Immature natural killer cell (primary cell): ENCODE results near the gene NFATC3. TPM values are rescaled to one million over a fixed set of nuclear protein-coding genes. Genes with fewer than 3 reads are reported as not detected.

ENCODE experiments used
- polyA plus RNA-seq, 3 donors: library from polyadenylated mRNA; unstranded; fragments of 300-500 nt; fragmentation: Illumina TruSeq; gene quantifications; one replicate each; pipeline ENCODE4 v1.2.3, GENCODE V29; 2021

Gene NFATC3
- polyA plus RNA-seq, 3 donors from 2014 or later = 66.5 to 160 (median 119) TPM

Other genes with a start within 250 kb of the NFATC3 start
- 100 to 1,000 TPM; 102 to 129 (median 117) TPM for gene THAP11, start 243.1 kb upstream of the NFATC3 start, polyA plus RNA-seq
- 100 to 1,000 TPM; 115 to 157 (median 130) TPM for gene NUTF2, start 238.4 kb upstream of the NFATC3 start, polyA plus RNA-seq
- gene CENPT, start 237.7 kb upstream of the NFATC3 start, polyA plus RNA-seq = 10 to 100 TPM in 2 of 3 donors, 1 to 10 TPM in 1; 9.3 to 15.0 (median 12.4) TPM
- 10 to 100 TPM; 14.2 to 26.0 (median 23.8) TPM for gene EDC4, start 212.3 kb upstream of the NFATC3 start, polyA plus RNA-seq
- gene NRN1L, start 200.5 kb upstream of the NFATC3 start, polyA plus RNA-seq = under 1 TPM in 1 of 3 donors, not detected in 2; 0.91 TPM
- gene PSKH1, start 192.1 kb upstream of the NFATC3 start, polyA plus RNA-seq = 10 to 100 TPM; 16.4 to 40.6 (median 21.7) TPM
- 1 to 10 TPM in 2 of 3 donors, under 1 TPM in 1; 0.59 to 2.9 (median 2.0) TPM for gene CTRL, start 153.5 kb upstream of the NFATC3 start, polyA plus RNA-seq
- 1,000 to 10,000 TPM in 2 of 3 donors, 100 to 1,000 TPM in 1; 893 to 1,468 (median 1,114) TPM for gene PSMB10, start 148.5 kb upstream of the NFATC3 start, polyA plus RNA-seq
- 1 to 10 TPM in 1 of 3 donors, under 1 TPM in 1, not detected in 1; 0.14 to 1.3 TPM for gene LCAT, start 141.2 kb upstream of the NFATC3 start, polyA plus RNA-seq
- gene SLC12A4, start 116.7 kb upstream of the NFATC3 start, polyA plus RNA-seq = 10 to 100 TPM in 1 of 3 donors, 1 to 10 TPM in 2; 5.1 to 10.5 (median 6.6) TPM
- gene DPEP3, start 104.9 kb upstream of the NFATC3 start, polyA plus RNA-seq = under 1 TPM in 1 of 3 donors, not detected in 2; 0.11 TPM
- gene DPEP2, start 85.9 kb upstream of the NFATC3 start, polyA plus RNA-seq = 10 to 100 TPM; 45.5 to 62.6 (median 59.4) TPM
- not detected for gene DPEP2NB, start 69.5 kb upstream of the NFATC3 start, polyA plus RNA-seq
- 10 to 100 TPM; 45.3 to 59.4 (median 55.0) TPM for gene DDX28, start 62.1 kb upstream of the NFATC3 start, polyA plus RNA-seq
- gene DUS2, start 62.1 kb upstream of the NFATC3 start, polyA plus RNA-seq = 10 to 100 TPM in 2 of 3 donors, 1 to 10 TPM in 1; 9.3 to 23.7 (median 16.8) TPM
- under 1 TPM in 1 of 3 donors, not detected in 2; 0.45 TPM for gene ESRP2, start 150.8 kb downstream of the NFATC3 start, polyA plus RNA-seq
- 10 to 100 TPM in 1 of 3 donors, 1 to 10 TPM in 2; 4.8 to 10.7 (median 9.0) TPM for gene PLA2G15, start 160.0 kb downstream of the NFATC3 start, polyA plus RNA-seq
- 10 to 100 TPM in 1 of 3 donors, 1 to 10 TPM in 2; 1.9 to 12.8 (median 6.0) TPM for gene SLC7A6, start 179.2 kb downstream of the NFATC3 start, polyA plus RNA-seq
- 10 to 100 TPM; 22.7 to 31.2 (median 24.4) TPM for gene SLC7A6OS, start 225.6 kb downstream of the NFATC3 start, polyA plus RNA-seq
- gene PRMT7, start 225.6 kb downstream of the NFATC3 start, polyA plus RNA-seq = 10 to 100 TPM; 30.8 to 51.8 (median 44.2) TPM